GM12865 (cell line): ENCODE data around the gene SPATA4.
"Not testable (repeated sequence)": the region's sequence is repeated elsewhere in the genome, so short reads cannot be mapped to it uniquely, and the experiment has no call there.

Experiments
- DNase-seq: peaks from one replicate; pipeline ENCODE4 v3.0.0; 2010; ENCODE audit warnings: low read depth
- H3K4me3 ChIP-seq: 2 replicates; pipeline ENCODE4 v1.5.1; 2011; ENCODE audit warnings: mild to moderate bottlenecking, low read depth, low read length, control low read depth
- CTCF ChIP-seq: IDR thresholded peaks from 2 replicates; pipeline ENCODE4 v1.5.1; 2011; ENCODE audit warnings: low read length, control low read depth, low read depth, inconsistent platforms; ENCODE audit not compliant: insufficient read depth; ENCODE audit errors: missing control alignments

The SPATA4 gene

GRCh38 chr4:176230836-176231235, 35.5 kb upstream of the SPATA4 start:
- no peak overlapping the region for H3K4me3 ChIP-seq
- TF ChIP-seq CTCF = no peak
- DNase-seq = no peak

DNA sequence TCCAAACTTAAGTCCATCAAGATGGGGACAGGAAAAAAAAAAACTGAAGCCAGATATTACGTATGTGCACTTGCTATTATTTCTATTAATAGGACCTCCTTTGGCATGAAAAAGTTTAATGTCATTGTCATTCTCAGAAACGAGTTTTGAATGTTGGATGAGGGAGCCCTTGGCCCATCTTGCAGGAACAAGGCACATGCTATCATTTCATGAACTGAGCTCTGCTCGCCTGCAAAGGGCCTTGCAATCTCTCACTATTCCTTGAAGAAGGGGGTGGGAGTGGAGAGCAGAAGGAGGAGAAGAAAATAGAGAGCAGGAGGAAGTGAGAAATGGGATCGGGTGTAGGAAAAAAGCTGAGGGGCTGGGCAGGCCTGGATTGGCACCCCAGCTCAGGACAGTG, 34.3 kb upstream of the SPATA4 start:
- DNase-seq = no peak
- H3K4me3 ChIP-seq = no peak overlapping the region
- TF ChIP-seq CTCF = no peak

GRCh38 chr4:176226736-176227135, 31.4 kb upstream of the SPATA4 start:
- no peak for DNase-seq
- TF ChIP-seq CTCF = no peak
- H3K4me3 ChIP-seq = no peak overlapping the region

GRCh38 chr4:176223561-176223960, 28.2 kb upstream of the SPATA4 start:
- DNase-seq = no peak
- no peak overlapping the region for H3K4me3 ChIP-seq
- TF ChIP-seq CTCF = no peak

GRCh38 chr4:176222149-176222548, 26.8 kb upstream of the SPATA4 start:
- no peak overlapping the region for H3K4me3 ChIP-seq
- no peak for TF ChIP-seq CTCF
- no peak for DNase-seq

DNA sequence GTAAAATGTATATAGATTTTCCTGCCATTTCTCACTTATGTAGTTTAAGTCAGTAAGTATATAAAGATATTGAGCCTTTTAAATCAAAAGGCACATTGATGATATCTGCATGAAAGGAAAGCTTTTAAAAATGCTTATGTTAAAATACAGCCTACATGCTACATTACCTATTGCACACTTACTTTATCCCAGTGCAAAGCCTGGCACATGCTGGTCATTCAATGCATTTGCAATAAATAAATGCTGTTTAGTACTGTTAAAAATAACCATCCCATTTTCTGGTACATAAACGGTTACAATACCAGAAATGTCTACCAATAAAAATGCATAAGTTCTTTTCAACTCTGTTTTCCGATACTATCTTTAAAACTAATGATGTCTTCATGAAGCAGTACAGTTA, 22.1 kb upstream of the SPATA4 start:
- no peak overlapping the region for H3K4me3 ChIP-seq
- DNase-seq = no peak
- TF ChIP-seq CTCF = no peak

GRCh38 chr4:176212351-176212750, 17.0 kb upstream of the SPATA4 start:
- H3K4me3 ChIP-seq, DNase-seq: not testable (repeated sequence)
